HEK293 (cell line): ENCODE measurements around the gene KCNQ1.

Source experiments
- CTCF ChIP-seq: fragments of 450-650 bp; formaldehyde crosslinking; IDR thresholded peaks from 2 replicates; pipeline ENCODE4 v1.5.1; 2016; ENCODE audit warnings: missing biosample characterization, missing genetic modification characterization
- KLF16 ChIP-seq: fragments of 450-650 bp; formaldehyde crosslinking; IDR thresholded peaks from 2 replicates; pipeline ENCODE4 v1.5.1; 2017; ENCODE audit warnings: missing biosample characterization, missing genetic modification characterization
- ZNF423 ChIP-seq: fragments of 450-650 bp; formaldehyde crosslinking; IDR thresholded peaks from 2 replicates; pipeline ENCODE4 v1.5.1; 2016; ENCODE audit warnings: missing biosample characterization, missing genetic modification characterization
- ZNF645 ChIP-seq: fragments of 450-650 bp; formaldehyde crosslinking; IDR thresholded peaks from 2 replicates; pipeline ENCODE4; 2016; ENCODE audit warnings: missing biosample characterization, missing genetic modification characterization
- ZNF670 ChIP-seq: fragments of 450-650 bp; formaldehyde crosslinking; IDR thresholded peaks from 2 replicates; pipeline ENCODE4 v1.5.1; 2016; ENCODE audit warnings: missing biosample characterization, missing genetic modification characterization, low read depth

- TF ChIP-seq CTCF, result no peak
- no peak for TF ChIP-seq KLF16 (tag by site-specific recombination)
- no peak for TF ChIP-seq ZNF423 (tag by site-specific recombination)
- TF ChIP-seq ZNF645 (tag by site-specific recombination), result no peak
- TF ChIP-seq ZNF670, result no peak
Observed at GRCh38 chr11:2599561-2600189, 154.9 kb downstream of the KCNQ1 start.
